SK-N-SH treated with all-trans-retinoic acid at 6 μM for 48 hours (cell line): ENCODE data around the gene SCEL.

Source experiments
- ATAC-seq: fragments of 200-7000 bp; cut with Tn5 transposase; 3 replicates; pipeline ENCODE4 v1.9.1; 2020; ENCODE audit warnings: mild to moderate bottlenecking, moderate library complexity
- ARNTL ChIP-seq: fragments of 450-650 bp; formaldehyde crosslinking; IDR thresholded peaks from 2 replicates; pipeline ENCODE4 v1.5.0; 2020; ENCODE audit warnings: low read depth, mild to moderate bottlenecking, moderate library complexity, borderline replicate concordance
- BACH2 ChIP-seq: fragments of 250-450 bp; sonication (Bioruptor Pico); IDR thresholded peaks from 2 replicates; pipeline ENCODE4 v1.9.0; 2021; ENCODE audit warnings: mild to moderate bottlenecking, borderline replicate concordance
- CREB5 ChIP-seq: fragments of 250-450 bp; sonication (Bioruptor Pico); IDR thresholded peaks from 2 replicates; pipeline ENCODE4 v1.5.1; 2020; ENCODE audit warnings: low read depth, mild to moderate bottlenecking, moderate library complexity
- GLIS3 ChIP-seq: fragments of 250-450 bp; sonication (Bioruptor Pico); IDR thresholded peaks from 2 replicates; pipeline ENCODE4 v1.5.0; 2020; ENCODE audit warnings: mild to moderate bottlenecking, moderate library complexity
- ISL1 ChIP-seq: fragments of 250-450 bp; sonication (Bioruptor Pico); IDR thresholded peaks from 2 replicates; pipeline ENCODE4 v2.1.2; 2022; ENCODE audit warnings: mild to moderate bottlenecking, moderate library complexity
- PPARA ChIP-seq: fragments of 250-450 bp; sonication (Bioruptor Pico); IDR thresholded peaks from 2 replicates; pipeline ENCODE4 v1.5.0; 2020; ENCODE audit warnings: mild to moderate bottlenecking, borderline replicate concordance
- RARB ChIP-seq: fragments of 250-450 bp; sonication (Bioruptor Pico); IDR thresholded peaks from 2 replicates; pipeline ENCODE4 v1.8.0; 2021; ENCODE audit warnings: mild to moderate bottlenecking, moderate library complexity
- SNAI2 ChIP-seq: fragments of 250-450 bp; sonication (Bioruptor Pico); IDR thresholded peaks from 2 replicates; pipeline ENCODE4 v1.5.0; 2020; ENCODE audit warnings: mild to moderate bottlenecking, moderate library complexity
- TCF4 ChIP-seq: fragments of 250-450 bp; sonication (Bioruptor Pico); IDR thresholded peaks from 2 replicates; pipeline ENCODE4 v1.8.0; 2021; ENCODE audit warnings: mild to moderate bottlenecking, moderate library complexity, borderline replicate concordance
- TOX ChIP-seq: fragments of 250-450 bp; sonication (Bioruptor Pico); IDR thresholded peaks from 2 replicates; pipeline ENCODE4 v1.8.0; 2021; ENCODE audit warnings: mild to moderate bottlenecking, moderate library complexity, borderline replicate concordance
- TSHZ2 ChIP-seq: fragments of 250-450 bp; sonication (Bioruptor Pico); IDR thresholded peaks from 2 replicates; pipeline ENCODE4 v1.5.0; 2020; ENCODE audit warnings: mild to moderate bottlenecking, moderate library complexity
- ZC3H10 ChIP-seq: fragments of 250-450 bp; sonication (Bioruptor Pico); IDR thresholded peaks from 2 replicates; pipeline ENCODE4 v1.5.1; 2021; ENCODE audit warnings: mild to moderate bottlenecking, moderate library complexity
- ZFP3 ChIP-seq: fragments of 250-450 bp; sonication (Bioruptor Pico); IDR thresholded peaks from 2 replicates; pipeline ENCODE4 v1.5.0; 2020; ENCODE audit warnings: mild to moderate bottlenecking, moderate library complexity
- ZNF565 ChIP-seq: fragments of 450-650 bp; formaldehyde crosslinking; conservative IDR thresholded peaks from 2 replicates; pipeline ENCODE4 v1.5.0; 2020; ENCODE audit warnings: low read depth, mild to moderate bottlenecking, moderate library complexity
- ZNF70 ChIP-seq: fragments of 450-650 bp; formaldehyde crosslinking; IDR thresholded peaks from 2 replicates; pipeline ENCODE4 v1.5.0; 2020; ENCODE audit warnings: mild to moderate bottlenecking, moderate library complexity
- ZNF8 ChIP-seq: fragments of 450-650 bp; formaldehyde crosslinking; IDR thresholded peaks from 2 replicates; pipeline ENCODE4 v1.5.0; 2020; ENCODE audit warnings: mild to moderate bottlenecking, moderate library complexity
- TF ChIP-seq, protein P1 (sequence below): fragments of 250-450 bp; sonication (Bioruptor Pico); IDR thresholded peaks from 2 replicates; pipeline ENCODE4 v1.8.0; 2021; ENCODE audit warnings: low read depth, mild to moderate bottlenecking, moderate library complexity, borderline replicate concordance
- TF ChIP-seq, protein P2 (sequence below): fragments of 250-450 bp; sonication (Bioruptor Pico); IDR thresholded peaks from 2 replicates; pipeline ENCODE4 v1.5.1; 2021; ENCODE audit warnings: mild to moderate bottlenecking, moderate library complexity

SCEL gene

GRCh38 chr13:77574096-77574495, 38.6 kb downstream of the SCEL start (continued):
- TF ChIP-seq, protein P1, sequence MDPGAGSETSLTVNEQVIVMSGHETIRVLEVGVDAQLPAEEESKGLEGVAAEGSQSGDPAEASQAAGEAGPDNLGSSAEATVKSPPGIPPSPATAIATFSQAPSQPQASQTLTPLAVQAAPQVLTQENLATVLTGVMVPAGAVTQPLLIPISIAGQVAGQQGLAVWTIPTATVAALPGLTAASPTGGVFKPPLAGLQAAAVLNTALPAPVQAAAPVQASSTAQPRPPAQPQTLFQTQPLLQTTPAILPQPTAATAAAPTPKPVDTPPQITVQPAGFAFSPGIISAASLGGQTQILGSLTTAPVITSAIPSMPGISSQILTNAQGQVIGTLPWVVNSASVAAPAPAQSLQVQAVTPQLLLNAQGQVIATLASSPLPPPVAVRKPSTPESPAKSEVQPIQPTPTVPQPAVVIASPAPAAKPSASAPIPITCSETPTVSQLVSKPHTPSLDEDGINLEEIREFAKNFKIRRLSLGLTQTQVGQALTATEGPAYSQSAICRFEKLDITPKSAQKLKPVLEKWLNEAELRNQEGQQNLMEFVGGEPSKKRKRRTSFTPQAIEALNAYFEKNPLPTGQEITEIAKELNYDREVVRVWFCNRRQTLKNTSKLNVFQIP (CRISPR knock-in tag): no peak
- TF ChIP-seq SNAI2 (CRISPR knock-in tag): no peak
- TF ChIP-seq, protein P2, sequence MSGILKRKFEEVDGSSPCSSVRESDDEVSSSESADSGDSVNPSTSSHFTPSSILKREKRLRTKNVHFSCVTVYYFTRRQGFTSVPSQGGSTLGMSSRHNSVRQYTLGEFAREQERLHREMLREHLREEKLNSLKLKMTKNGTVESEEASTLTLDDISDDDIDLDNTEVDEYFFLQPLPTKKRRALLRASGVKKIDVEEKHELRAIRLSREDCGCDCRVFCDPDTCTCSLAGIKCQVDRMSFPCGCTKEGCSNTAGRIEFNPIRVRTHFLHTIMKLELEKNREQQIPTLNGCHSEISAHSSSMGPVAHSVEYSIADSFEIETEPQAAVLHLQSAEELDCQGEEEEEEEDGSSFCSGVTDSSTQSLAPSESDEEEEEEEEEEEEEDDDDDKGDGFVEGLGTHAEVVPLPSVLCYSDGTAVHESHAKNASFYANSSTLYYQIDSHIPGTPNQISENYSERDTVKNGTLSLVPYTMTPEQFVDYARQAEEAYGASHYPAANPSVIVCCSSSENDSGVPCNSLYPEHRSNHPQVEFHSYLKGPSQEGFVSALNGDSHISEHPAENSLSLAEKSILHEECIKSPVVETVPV: no peak
- no peak for TF ChIP-seq TOX (CRISPR knock-in tag)
- no peak for TF ChIP-seq BACH2 (CRISPR knock-in tag)
- TF ChIP-seq RARB (CRISPR knock-in tag): no peak
- no peak for TF ChIP-seq ZNF565 (CRISPR knock-in tag)
- TF ChIP-seq, all 23 proteins: peak for 0

GRCh38 chr13:77579959-77580358, 44.5 kb downstream of the SCEL start:
- no peak for ATAC-seq
- TF ChIP-seq ARNTL (CRISPR knock-in tag): no peak
- TF ChIP-seq CREB5 (CRISPR knock-in tag): no peak
- no peak for TF ChIP-seq RARB (CRISPR knock-in tag)
- TF ChIP-seq SNAI2 (CRISPR knock-in tag): no peak
- no peak for TF ChIP-seq ZNF8 (CRISPR knock-in tag)
- TF ChIP-seq, protein P2: no peak
- TF ChIP-seq ZFP3: no peak
- TF ChIP-seq ZNF565 (CRISPR knock-in tag): no peak
- no peak for TF ChIP-seq PPARA (CRISPR knock-in tag)

GRCh38 chr13:77580748-77581147, 45.2 kb downstream of the SCEL start:
- TF ChIP-seq ARNTL (CRISPR knock-in tag): no peak
- TF ChIP-seq ZC3H10 (CRISPR knock-in tag): no peak
- TF ChIP-seq GLIS3: no peak
- TF ChIP-seq TCF4 (CRISPR knock-in tag): no peak
- no peak for TF ChIP-seq ZNF70 (CRISPR knock-in tag)
- TF ChIP-seq, protein P2: no peak
- no peak for TF ChIP-seq ISL1
- no peak for TF ChIP-seq ZFP3
- no peak for TF ChIP-seq TSHZ2 (CRISPR knock-in tag)
- TF ChIP-seq PPARA (CRISPR knock-in tag): no peak
- no peak for TF ChIP-seq ZNF565 (CRISPR knock-in tag)
- TF ChIP-seq RARB (CRISPR knock-in tag): no peak
- TF ChIP-seq SNAI2 (CRISPR knock-in tag): no peak
- ATAC-seq: no peak
